Activated T-helper 1 cell treated with anti-CD3 and anti-CD28 coated beads, Interleukin-12 subunit alpha, Interleukin-12 subunit beta, Interleukin-2, Interleukin-4 antibody, amounts not matched to agents 30 ng/mL and 10 ng/mL and 1 ng/mL, durations not matched to agents 14 hours and 24 hours and 36 hours (primary cell): ENCODE results near the gene PIGR. TPM values are rescaled to one million over a fixed set of nuclear protein-coding genes. Genes with fewer than 3 reads are reported as not detected.

Experiments used
- DNase-seq: peaks from one replicate; pipeline ENCODE4 v3.0.0; 2021; ENCODE audit warnings: low spot score
- H3K27ac Mint-ChIP-seq: one replicate; pipeline ENCODE4 v1.8.0; 2021; ENCODE audit warnings: mild to moderate bottlenecking, mixed read lengths
- H3K27me3 Mint-ChIP-seq: one replicate; pipeline ENCODE4 v1.8.0; 2022; ENCODE audit warnings: mild to moderate bottlenecking, moderate library complexity, mixed read lengths; ENCODE audit not compliant: insufficient read depth
- H3K36me3 Mint-ChIP-seq: one replicate; pipeline ENCODE4 v1.8.0; 2021; ENCODE audit warnings: low read depth, mixed read lengths
- H3K4me1 Mint-ChIP-seq: one replicate; pipeline ENCODE4 v1.8.0; 2021; ENCODE audit warnings: low read depth, mixed read lengths
- H3K4me3 Mint-ChIP-seq: one replicate; pipeline ENCODE4 v1.8.0; 2021; ENCODE audit warnings: mild to moderate bottlenecking, moderate library complexity, mixed read lengths
- H3K9me3 Mint-ChIP-seq: one replicate; pipeline ENCODE4 v1.8.0; 2021; ENCODE audit warnings: mixed read lengths
- intact Hi-C: fragments of 100-400 bp; cut with micrococcal nuclease; formaldehyde crosslinking; loops from one replicate; pipeline ENCODE4 v1.15.1; 2024
- total RNA-seq: library from RNA; stranded (reverse); gene quantifications from 2 replicates; pipeline ENCODE4 v1.2.3, GENCODE V29; 2022

PIGR gene
- total RNA-seq, 1 donor from 2014 or later: not detected

DNA sequence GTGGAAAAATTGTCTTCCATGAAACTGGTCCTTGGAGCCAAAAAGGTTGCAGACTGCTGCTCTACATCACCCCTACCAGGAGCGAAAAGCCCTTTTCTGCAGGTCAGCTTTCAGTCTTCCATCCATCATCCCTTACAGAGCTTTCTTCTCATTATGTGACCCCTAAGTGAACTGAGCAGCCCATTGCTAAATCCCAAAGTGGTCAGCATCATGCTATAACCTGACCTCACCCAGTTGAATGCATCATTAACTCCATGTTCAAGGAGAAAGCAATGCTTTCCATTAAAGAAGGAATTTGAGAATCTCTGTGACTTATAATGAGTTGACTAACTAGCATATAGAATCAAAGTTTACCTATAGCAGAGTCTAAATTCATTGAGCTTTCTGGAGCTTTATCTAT lies 59.4 kb downstream of the PIGR start:
- Mint-ChIP-seq H3K4me1 (peaks cover 37% of the 10 kb centered on the region), H3K27me3 (peaks cover 17% of the 10 kb centered on the region), H3K9me3 (no peaks in the 10 kb centered on the region), H3K36me3 (peaks cover 2% of the 10 kb centered on the region), H3K4me3 (no peak overlapping the region), H3K27ac (no peak overlapping the region)
- DNase-seq: no peak
- intact Hi-C loops: no loop called here

DNA sequence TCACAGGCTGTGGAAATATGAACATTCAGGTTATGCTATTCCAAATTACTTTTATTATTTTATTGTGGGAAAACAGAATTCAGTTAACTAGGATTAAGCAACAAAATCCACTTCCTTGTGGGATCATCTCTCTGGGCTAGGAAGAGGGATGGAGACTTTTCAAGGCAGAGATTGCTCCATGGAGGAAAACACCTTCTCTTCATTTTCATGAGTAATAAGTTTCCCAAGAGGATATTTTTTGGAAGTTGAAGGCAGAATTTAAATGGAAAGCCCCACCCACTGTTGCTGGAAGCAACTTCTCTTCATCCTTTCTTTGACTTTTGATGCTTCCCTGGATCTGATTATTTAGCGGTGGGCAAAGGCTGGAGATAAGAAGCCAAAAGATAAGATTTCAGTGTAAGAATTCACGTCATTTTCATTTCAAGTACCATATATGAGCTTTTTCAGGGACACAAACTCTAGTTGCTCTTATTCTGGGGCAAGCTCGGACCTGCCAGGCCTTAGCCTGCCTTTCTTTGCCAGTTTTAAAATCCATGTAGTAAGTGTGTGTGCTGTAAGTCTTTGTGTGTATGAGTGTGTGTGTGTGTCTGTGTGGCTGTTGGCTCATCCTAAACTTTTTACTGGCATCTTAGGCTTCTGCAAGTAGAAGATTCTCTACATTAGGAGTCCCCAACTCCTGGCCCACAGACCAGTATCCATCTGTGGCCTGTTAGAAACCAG lies 60.8 kb downstream of the PIGR start:
- no peak for DNase-seq

DNA sequence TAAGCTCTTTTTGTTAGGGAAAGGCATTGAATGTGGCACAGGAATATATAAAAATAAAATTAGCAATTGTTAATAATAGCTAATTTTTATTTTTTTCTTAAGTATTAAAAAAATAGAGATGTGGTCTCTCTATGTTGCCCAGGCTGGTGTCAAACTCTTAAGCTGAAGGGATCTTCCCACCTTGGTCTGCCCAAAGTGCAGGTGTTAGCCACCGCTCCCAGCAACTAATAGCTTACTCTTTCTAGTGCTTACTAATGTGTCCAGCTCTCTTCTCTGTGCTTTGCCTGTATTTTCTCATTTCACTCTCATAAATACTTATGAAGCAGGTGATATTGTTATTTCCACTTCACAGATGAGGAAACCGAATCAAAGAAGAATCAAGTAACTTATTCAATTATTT lies 62.4 kb downstream of the PIGR start:
- DNase-seq: no peak
- Mint-ChIP-seq H3K27me3 (peaks cover 17% of the 10 kb centered on the region), H3K4me1 (peaks cover 10% of the 10 kb centered on the region), H3K36me3 (peaks cover 2% of the 10 kb centered on the region), H3K9me3 (peaks cover 6% of the 10 kb centered on the region), H3K4me3 (no peak overlapping the region), H3K27ac (no peak overlapping the region)
- intact Hi-C loops: no loop called here

More for the DNA sequence above, 60.8 kb downstream of the PIGR start:
- peaks cover 24% of the 10 kb centered on the region for H3K4me1 Mint-ChIP-seq
- H3K9me3 Mint-ChIP-seq: no peaks in the 10 kb centered on the region
- H3K27ac Mint-ChIP-seq: no peak overlapping the region
- peaks cover 2% of the 10 kb centered on the region for H3K36me3 Mint-ChIP-seq
- intact Hi-C loops: no loop called here
- H3K4me3 Mint-ChIP-seq: no peak overlapping the region
- H3K27me3 Mint-ChIP-seq: peaks cover 17% of the 10 kb centered on the region

DNA sequence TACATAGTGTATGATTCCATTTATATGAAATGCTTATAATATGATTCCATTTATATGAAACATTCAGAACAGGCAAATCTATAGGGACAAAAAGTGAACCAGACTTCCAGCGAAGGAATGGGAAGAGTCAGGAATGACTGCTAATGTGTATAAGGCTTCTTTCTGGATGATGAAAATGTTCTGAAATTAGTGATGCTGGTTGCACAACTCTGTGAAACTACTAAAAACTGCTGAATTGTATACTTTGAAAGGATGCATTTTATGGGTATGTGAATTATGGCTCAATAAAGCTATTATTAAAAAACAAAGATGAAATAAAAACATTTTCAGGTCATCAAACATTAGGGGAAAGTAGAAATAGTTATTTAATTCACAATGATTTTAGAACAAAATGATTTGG lies 63.1 kb downstream of the PIGR start:
- Mint-ChIP-seq H3K36me3 (no peaks in the 10 kb centered on the region), H3K27me3 (peaks cover 17% of the 10 kb centered on the region), H3K4me3 (no peak overlapping the region), H3K9me3 (peaks cover 12% of the 10 kb centered on the region), H3K4me1 (peaks cover 6% of the 10 kb centered on the region), H3K27ac (no peak overlapping the region)
- DNase-seq: no peak
- intact Hi-C loops: no loop called here

DNA sequence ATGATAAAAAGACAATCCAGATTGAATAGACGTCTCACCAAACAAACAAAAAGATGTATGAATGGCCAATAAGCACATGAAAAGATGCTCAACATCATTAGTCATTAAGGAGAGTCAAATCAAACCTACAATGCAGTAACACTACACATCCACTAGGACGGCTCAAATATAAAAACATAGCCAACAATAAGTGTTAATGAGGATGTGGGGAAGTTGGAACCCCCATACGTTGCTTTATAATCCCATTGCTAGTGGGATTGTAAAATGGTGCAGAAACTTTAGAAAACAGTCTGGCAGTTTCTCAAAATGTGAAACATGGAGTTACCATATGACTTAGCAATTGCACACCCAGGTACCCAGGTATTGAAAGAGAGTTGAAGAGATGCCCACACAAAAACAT lies 63.7 kb downstream of the PIGR start:
- peaks cover 17% of the 10 kb centered on the region for H3K9me3 Mint-ChIP-seq
- intact Hi-C loops: no loop called here
- no peaks in the 10 kb centered on the region for H3K36me3 Mint-ChIP-seq
- no peak for DNase-seq
- no peak overlapping the region for H3K4me3 Mint-ChIP-seq
- no peak overlapping the region for H3K27ac Mint-ChIP-seq
- peaks cover 19% of the 10 kb centered on the region for H3K27me3 Mint-ChIP-seq
- H3K4me1 Mint-ChIP-seq: peaks cover 5% of the 10 kb centered on the region

DNA sequence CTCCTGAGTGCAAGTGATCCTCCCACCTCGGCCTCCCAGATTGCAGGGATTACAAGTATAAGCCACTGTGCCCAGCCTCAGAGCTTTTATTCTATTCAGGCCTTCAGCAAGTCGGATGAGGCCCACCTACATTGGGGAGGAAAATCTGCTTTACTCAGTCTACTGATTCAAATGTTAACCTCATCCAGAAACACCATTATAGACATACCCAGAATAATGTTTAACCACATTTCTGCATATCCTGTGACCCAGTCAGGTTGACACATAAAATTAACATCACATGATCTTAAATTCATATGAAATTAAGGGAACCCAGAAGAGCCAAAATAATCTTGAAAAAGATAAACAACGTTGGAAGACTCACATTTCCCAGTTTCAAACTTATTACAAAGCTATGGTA lies 66.0 kb downstream of the PIGR start:
- H3K36me3 Mint-ChIP-seq: no peaks in the 10 kb centered on the region
- H3K4me1 Mint-ChIP-seq: peaks cover 5% of the 10 kb centered on the region
- no peak for DNase-seq
- H3K9me3 Mint-ChIP-seq: peaks cover 38% of the 10 kb centered on the region
- no peak overlapping the region for H3K4me3 Mint-ChIP-seq
- intact Hi-C loops: no loop called here
- peaks cover 12% of the 10 kb centered on the region for H3K27me3 Mint-ChIP-seq
- H3K27ac Mint-ChIP-seq: no peak overlapping the region

Other genes with a start within 250 kb of the PIGR start
- gene IL19, start 175.7 kb downstream of the PIGR start, total RNA-seq: not detected in 2 replicates
- gene IL10, start 174.0 kb downstream of the PIGR start, total RNA-seq: 4.4 and 5.0 TPM in 2 replicates
- not detected in 2 replicates for gene IL20, start 80.8 kb downstream of the PIGR start, total RNA-seq
- gene IL24, start 49.0 kb downstream of the PIGR start, total RNA-seq: 4.4 and 6.8 TPM in 2 replicates
- 24.5 and 27.9 TPM in 2 replicates for gene FCMR, start 24.5 kb downstream of the PIGR start, total RNA-seq
- gene FCAMR, start 24.0 kb upstream of the PIGR start, total RNA-seq: not detected in 2 replicates
- gene C1orf116, start 86.3 kb upstream of the PIGR start, total RNA-seq: not detected in 2 replicates
- gene YOD1, start 104.7 kb upstream of the PIGR start, total RNA-seq: 8.4 and 8.7 TPM in 2 replicates
- gene PFKFB2, start 106.8 kb upstream of the PIGR start, total RNA-seq: 2.9 and 4.4 TPM in 2 replicates
- 2.3 TPM in 2 replicates for gene C4BPB, start 142.4 kb upstream of the PIGR start, total RNA-seq
- not detected in 2 replicates for gene C4BPA, start 157.8 kb upstream of the PIGR start, total RNA-seq